Measurements from ENCODE around the gene BLTP3B. TPM values are rescaled to one million over a fixed set of nuclear protein-coding genes. Genes with fewer than 3 reads are reported as not detected.

BLTP3B gene
- total and polyA plus RNA-seq, 2 of the 13 experiments (the other 11 are each of a cell fraction or from before 2014, with no cell fraction given): 15.6 to 24.4 TPM

GRCh38 chr12:100105661-100106060 is 37.0 kb downstream of the BLTP3B start:
- FAIRE-seq: no peak

GRCh38 chr12:100101000-100101399 is 41.7 kb downstream of the BLTP3B start:
- ChIA-PET POLR2A (no interaction called here), CTCF (ENCODE audit: low intra/inter-chr PET ratio, low total read pairs) (no interaction called here)

More at GRCh38 chr12:100105661-100106060, 37.0 kb downstream of the BLTP3B start:
- peaks cover 9% of the 10 kb centered on the region for H3K79me2 ChIP-seq (ENCODE audit: insufficient read depth, low read length)
- H3K4me3 ChIP-seq (replicated peaks in 1 of 3; ENCODE audit: insufficient read depth in 1 of 3, low read depth in 2 of 3, low read length in 3 of 3): no peak overlapping the region
- no TSS peak for BruUV-seq (replicated peaks)
- H3K9me3 ChIP-seq (ENCODE audit: low read length): no peaks in the 10 kb centered on the region
- no peaks in the 10 kb centered on the region for H3K27me3 ChIP-seq (ENCODE audit: control insufficient read depth in 1 of 2, insufficient read depth in 2 of 2, low read length in 2 of 2)
- in situ Hi-C loops (cut with HindIII; ENCODE audit: extremely low pct_ligation_motif_present, low pct_unique_long_range_greater_than_20kb): no loop called here
- intact Hi-C loops (cut with micrococcal nuclease; ENCODE audit: unreplicated experiment): no loop called here
- ChIA-PET CTCF (ENCODE audit: low intra/inter-chr PET ratio, low total read pairs) (no interaction called here), POLR2A (no interaction called here)
- H3K4me1 ChIP-seq (ENCODE audit: insufficient read depth, low read length): no peaks in the 10 kb centered on the region
- no peak overlapping the region for H3K4me2 ChIP-seq (ENCODE audit: low read depth, low read length)
- ATAC-seq (no peak), DNase-seq (ENCODE audit: low spot score) (no peak)
- H2AFZ ChIP-seq (ENCODE audit: low read length): no peak overlapping the region
- H3K27ac ChIP-seq (ENCODE audit: extremely low read length, insufficient read depth, low read length): no peak overlapping the region
- no peak for TF ChIP-seq HNRNPLL (IDR thresholded peaks at IDR 0.05; ENCODE audit: low read depth, low read length, poor library complexity, severe bottlenecking)
- TF ChIP-seq IRF2 (CRISPR knock-in tag; IDR thresholded peaks at IDR 0.05): no peak
- TF ChIP-seq THYN1 (CRISPR knock-in tag; IDR thresholded peaks at IDR 0.05; ENCODE audit: borderline replicate concordance, low read depth): no peak
- TF ChIP-seq CERS6 (CRISPR knock-in tag; IDR thresholded peaks at IDR 0.05): no peak
- H3K9ac ChIP-seq (ENCODE audit: insufficient read depth, low read depth, low read length): no peak overlapping the region
- H4K20me1 ChIP-seq (ENCODE audit: insufficient read depth, low read length): no peaks in the 10 kb centered on the region
- H3K36me3 ChIP-seq (replicated peaks in 1 of 2; ENCODE audit: control insufficient read depth in 1 of 2, insufficient read depth in 2 of 2, low read length in 2 of 2): peaks cover 2 to 17% of the 10 kb centered on the region in 2 experiments; a peak in 2 of 5 replicates
- WGBS (ENCODE audit: low lambda C conversion rate): 97% methylated on average over 4 of the region's 4 CpGs

More at GRCh38 chr12:100101000-100101399, 41.7 kb downstream of the BLTP3B start:
- no peak overlapping the region for H2AFZ ChIP-seq (ENCODE audit: low read length)
- peaks cover 6 to 21% of the 10 kb centered on the region in 2 experiments for H3K36me3 ChIP-seq (replicated peaks in 1 of 2; ENCODE audit: control insufficient read depth in 1 of 2, insufficient read depth in 2 of 2, low read length in 2 of 2)
- H3K79me2 ChIP-seq (ENCODE audit: insufficient read depth, low read length): no peaks in the 10 kb centered on the region
- in situ Hi-C loops (cut with HindIII; ENCODE audit: extremely low pct_ligation_motif_present, low pct_unique_long_range_greater_than_20kb): no loop called here
- no peaks in the 10 kb centered on the region for H3K9me3 ChIP-seq (ENCODE audit: low read length)
- no peaks in the 10 kb centered on the region for H3K4me1 ChIP-seq (ENCODE audit: insufficient read depth, low read length)
- no peaks in the 10 kb centered on the region for H3K27me3 ChIP-seq (ENCODE audit: control insufficient read depth in 1 of 2, insufficient read depth in 2 of 2, low read length in 2 of 2)
- no peaks in the 10 kb centered on the region for H4K20me1 ChIP-seq (ENCODE audit: insufficient read depth, low read length)
- BruUV-seq (replicated peaks): no TSS peak
- no peak overlapping the region for H3K9ac ChIP-seq (ENCODE audit: insufficient read depth, low read depth, low read length)
- 97% methylated on average over 3 of the region's 3 CpGs for WGBS (ENCODE audit: low lambda C conversion rate)
- H3K4me2 ChIP-seq (ENCODE audit: low read depth, low read length): no peak overlapping the region
- no peak for DNase-seq (ENCODE audit: low spot score)
- no peak for FAIRE-seq
- ATAC-seq: no peak
- TF ChIP-seq ZNF775 (CRISPR knock-in tag; IDR thresholded peaks at IDR 0.05; ENCODE audit: borderline replicate concordance): no peak
- TF ChIP-seq ZMYM2 (CRISPR knock-in tag; IDR thresholded peaks at IDR 0.05): no peak
- TF ChIP-seq NPAS2 (CRISPR knock-in tag; IDR thresholded peaks at IDR 0.05; ENCODE audit: borderline replicate concordance): no peak
- TF ChIP-seq ZNF678 (CRISPR knock-in tag; IDR thresholded peaks at IDR 0.05): no peak
- TF ChIP-seq ETV6 (CRISPR knock-in tag; conservative IDR thresholded peaks at IDR 0.05): no peak
- no peak for TF ChIP-seq CHD2 (IDR thresholded peaks at IDR 0.05; ENCODE audit: low read depth, low read length)
- no peak for TF ChIP-seq ZNF629 (CRISPR knock-in tag; conservative IDR thresholded peaks at IDR 0.05)
- TF ChIP-seq ZIK1 (CRISPR knock-in tag; IDR thresholded peaks at IDR 0.05; ENCODE audit: borderline replicate concordance, low read depth): no peak
- TF ChIP-seq ZKSCAN1 (IDR thresholded peaks at IDR 0.05; ENCODE audit: low read length): no peak
- H3K4me3 ChIP-seq (replicated peaks in 1 of 3; ENCODE audit: insufficient read depth in 1 of 3, low read depth in 2 of 3, low read length in 3 of 3): no peak overlapping the region
- H3K27ac ChIP-seq (ENCODE audit: extremely low read length, insufficient read depth, low read length): no peak overlapping the region
- intact Hi-C loops (cut with micrococcal nuclease; ENCODE audit: unreplicated experiment): no loop called here

Measured in HepG2 (cell line).